H1 (cell line): Measurements from ENCODE around the gene SLC25A51. TPM values are rescaled to one million over a fixed set of nuclear protein-coding genes. Genes with fewer than 3 reads are reported as not detected.
"Not testable (repeated sequence)": the region's sequence is repeated elsewhere in the genome, so short reads cannot be mapped to it uniquely, and the experiment has no call there.

Source experiments
- CTCF ChIA-PET: fragments of 300-600 bp; sonication (Branson Sonifier 250); formaldehyde crosslinking; loops from one replicate; lab custom pipeline; 2021; ENCODE audit not compliant: partially characterized antibody; lab: Charles Lee
- POLR2A ChIA-PET: fragments of 300-600 bp; sonication (Branson Sonifier 250); formaldehyde crosslinking; loops from one replicate; lab custom pipeline; 2021; ENCODE audit warnings: inconsistent platforms; ENCODE audit not compliant: partially characterized antibody; lab: Charles Lee
- DNase-seq, 2 experiments: peaks; one replicate each; pipeline versions ENCODE4 v3.0.0 to v3.0.0-alpha.2; 2010 to 2022; ENCODE audit warnings: low spot score in 2 of 2, low read depth in 1 of 2, mixed read lengths in 1 of 2
- FAIRE-seq: peaks from 2 replicates; lab custom pipeline; 2011; peaks lifted over from hg19 to GRCh38; lab: Jason Lieb, UNC
- H2AFZ ChIP-seq: 2 replicates; pipeline ENCODE4 v1.8.1; 2012; ENCODE audit warnings: low read length, inconsistent platforms
- H2AK5ac ChIP-seq: 2 replicates; pipeline ENCODE4 v1.6.1; 2013; ENCODE audit warnings: low read depth, low read length
- H2BK120ac ChIP-seq: replicated peaks from 2 replicates; pipeline ENCODE3; 2013; ENCODE audit warnings: low read depth, low read length, inconsistent platforms
- H2BK12ac ChIP-seq: 2 replicates; pipeline ENCODE4 v1.6.1; 2013; ENCODE audit warnings: low read depth, low read length
- H2BK15ac ChIP-seq: 2 replicates; pipeline ENCODE4 v1.6.1; 2013; ENCODE audit warnings: low read length
- H2BK20ac ChIP-seq: 2 replicates; pipeline ENCODE4 v1.6.1; 2013; ENCODE audit warnings: low read length
- H2BK5ac ChIP-seq: 2 replicates; pipeline ENCODE4 v1.6.1; 2013; ENCODE audit warnings: low read depth, low read length
- H3K14ac ChIP-seq: 2 replicates; pipeline ENCODE4 v1.6.1; 2013; ENCODE audit warnings: inconsistent platforms; ENCODE audit not compliant: insufficient read length
- H3K18ac ChIP-seq: 2 replicates; pipeline ENCODE4 v1.6.1; 2013; ENCODE audit warnings: low read length; ENCODE audit errors: extremely low read depth
- H3K23ac ChIP-seq: 2 replicates; pipeline ENCODE4 v1.6.1; 2013; ENCODE audit warnings: inconsistent platforms; ENCODE audit not compliant: insufficient read length
- H3K23me2 ChIP-seq: 2 replicates; pipeline ENCODE4 v1.6.1; 2013; ENCODE audit warnings: low read depth, low read length
- H3K27ac ChIP-seq: 2 replicates; pipeline ENCODE4 v1.6.1; 2011; ENCODE audit warnings: low read depth, low read length, inconsistent platforms
- H3K27me3 ChIP-seq, 4 experiments: replicated peaks in 1 of 4; 1 replicate in 1 of 4; 2 replicates in 3 of 4; pipeline versions ENCODE4 v1.6.1 to v1.8.1; 2011 to 2013; ENCODE audit warnings: low read length in 3 of 4, mild to moderate bottlenecking in 3 of 4, inconsistent platforms in 2 of 4, mixed read lengths in 2 of 4, moderate library complexity in 1 of 4; ENCODE audit not compliant: control insufficient read depth in 3 of 4, insufficient read depth in 3 of 4; ENCODE audit errors: extremely low read depth in 1 of 4
- H3K36me3 ChIP-seq, 4 experiments: 2 replicates each; pipeline versions ENCODE4 v1.6.1 to v1.8.1; 2011 to 2013; ENCODE audit warnings: mild to moderate bottlenecking in 4 of 4, low read length in 3 of 4, moderate library complexity in 2 of 4, control low read depth in 1 of 4, inconsistent platforms in 1 of 4; ENCODE audit not compliant: insufficient read depth in 4 of 4, control insufficient read depth in 2 of 4
- H3K4ac ChIP-seq: replicated peaks from 2 replicates; pipeline ENCODE3; 2013; ENCODE audit warnings: low read length, low read depth, mixed read lengths, inconsistent platforms; ENCODE audit not compliant: insufficient read length
- H3K4me1 ChIP-seq, 4 experiments: replicated peaks in 1 of 4; 1 replicate in 1 of 4; 2 replicates in 3 of 4; pipeline versions ENCODE4 v1.6.1 to v1.8.1; 2011 to 2013; ENCODE audit warnings: low read length in 3 of 4, inconsistent platforms in 2 of 4, mixed read lengths in 1 of 4; ENCODE audit not compliant: insufficient read depth in 4 of 4, control insufficient read depth in 3 of 4
- H3K4me2 ChIP-seq, 2 experiments: 2 replicates each; pipeline versions ENCODE4 v1.6.1 to v1.8.1; 2011 to 2013; ENCODE audit warnings: low read depth in 2 of 2, low read length in 2 of 2, control low read depth in 1 of 2, inconsistent platforms in 1 of 2, mild to moderate bottlenecking in 1 of 2; ENCODE audit not compliant: insufficient read depth in 1 of 2
- H3K4me3 ChIP-seq, 4 experiments: fragments of 200-600, 300-600 bp in 1 of 4; sonication (generic), shearing (Covaris generic), sonication (Bioruptor Twin) in 1 of 4; 2 replicates each; pipeline versions ENCODE4 v1.5.1 to v1.8.1; 2011 to 2016; ENCODE audit warnings: low read length in 4 of 4, low read depth in 3 of 4, control low read depth in 2 of 4, inconsistent platforms in 2 of 4, mild to moderate bottlenecking in 2 of 4, mixed read lengths in 1 of 4, moderate library complexity in 1 of 4; ENCODE audit not compliant: insufficient read depth in 2 of 4; ENCODE audit errors: extremely low read depth in 1 of 4
- H3K56ac ChIP-seq: replicated peaks from 2 replicates; pipeline ENCODE3; 2013; ENCODE audit warnings: low read depth, mild to moderate bottlenecking, mixed read lengths, low read length, inconsistent platforms; ENCODE audit not compliant: insufficient read length
- H3K79me1 ChIP-seq: 2 replicates; pipeline ENCODE4 v1.6.1; 2013; ENCODE audit warnings: low read depth, low read length, control low read depth
- H3K79me2 ChIP-seq, 2 experiments: 2 replicates each; pipeline versions ENCODE4 v1.6.1 to v1.8.1; 2012 to 2013; ENCODE audit warnings: low read length in 2 of 2, mild to moderate bottlenecking in 2 of 2, inconsistent platforms in 1 of 2; ENCODE audit not compliant: insufficient read depth in 2 of 2, control insufficient read depth in 1 of 2
- H3K9ac ChIP-seq, 4 experiments: replicated peaks in 1 of 4; 1 replicate in 1 of 4; 2 replicates in 3 of 4; pipeline versions ENCODE4 v1.6.1 to v1.8.1; 2011 to 2013; ENCODE audit warnings: low read depth in 3 of 4, low read length in 3 of 4, control low read depth in 2 of 4, mild to moderate bottlenecking in 2 of 4, moderate library complexity in 2 of 4, inconsistent platforms in 1 of 4; ENCODE audit errors: extremely low read depth in 1 of 4
- H3K9me3 ChIP-seq, 2 experiments: 2 replicates each; pipeline versions ENCODE4 v1.6.1 to v1.8.1; 2012 to 2013; ENCODE audit warnings: mild to moderate bottlenecking in 2 of 2, moderate library complexity in 2 of 2, control low read depth in 1 of 2, inconsistent platforms in 1 of 2, low read depth in 1 of 2, low read length in 1 of 2, mixed read lengths in 1 of 2; ENCODE audit not compliant: insufficient read depth in 2 of 2
- H4K20me1 ChIP-seq, 2 experiments: replicated peaks in 1 of 2; 2 replicates each; pipeline versions ENCODE3 to v1.8.1; 2011 to 2013; ENCODE audit warnings: inconsistent platforms in 2 of 2, low read length in 2 of 2, mild to moderate bottlenecking in 1 of 2; ENCODE audit not compliant: insufficient read depth in 2 of 2, control insufficient read depth in 1 of 2
- H4K5ac ChIP-seq: 2 replicates; pipeline ENCODE4 v1.6.1; 2013; ENCODE audit warnings: low read length, low read depth, mixed read lengths, inconsistent platforms; ENCODE audit not compliant: insufficient read length
- H4K8ac ChIP-seq: 2 replicates; pipeline ENCODE4 v1.8.0; 2013; ENCODE audit warnings: mild to moderate bottlenecking, moderate library complexity, low read length, inconsistent platforms; ENCODE audit not compliant: insufficient read depth; ENCODE audit errors: extremely low read depth
- H4K91ac ChIP-seq: replicated peaks from 2 replicates; pipeline ENCODE3; 2013; ENCODE audit warnings: low read length, mixed read lengths, inconsistent platforms; ENCODE audit not compliant: insufficient read length
- POU5F1 ChIP-seq: IDR thresholded peaks from 2 replicates; pipeline ENCODE4 v1.6.1; 2011; ENCODE audit warnings: low read depth, mild to moderate bottlenecking, low read length, moderate library complexity
- SIN3A ChIP-seq, 2 experiments: IDR thresholded peaks in 1 of 2; conservative IDR thresholded peaks in 1 of 2; 2 replicates each; pipeline ENCODE4 v1.6.1; 2011 to 2012; ENCODE audit warnings: low read length in 2 of 2, improper control_type of control experiment in 1 of 2, low read depth in 1 of 2, mild to moderate bottlenecking in 1 of 2
- WGBS, 2 experiments: shearing (Covaris generic) in 1 of 2; methylation state at CpG; one replicate each; pipeline versions ENCODE4 v1.1.6 to v1.1.7; 2013 to 2015; ENCODE audit warnings: low lambda C conversion rate in 2 of 2, mixed read lengths in 2 of 2, inconsistent platforms in 1 of 2, low coverage in 1 of 2, missing lambda C conversion rate in 1 of 2; ENCODE audit not compliant: insufficient replicate concordance in 2 of 2, insufficient coverage in 1 of 2, insufficient read length in 1 of 2; ENCODE audit errors: extremely low coverage in 1 of 2, missing lambda C conversion rate in 1 of 2; 5-methylcytosine and 5-hydroxymethylcytosine counted together
- polyA plus RNA-seq, 7 experiments: library from polyadenylated mRNA; depleted of rRNA in 3 of 7; stranded (reverse) in 5 of 7; unstranded in 2 of 7; fragments of >200 nt in 5 of 7; fragments of 200-250 nt in 2 of 7; gene quantifications; 1 replicate in 5 of 7; 2 replicates in 1 of 7; 4 replicates in 1 of 7; pipeline versions ENCODE4 v1.2.1 to v1.2.3, GENCODE V29; 2011 to 2013; ENCODE audit warnings: missing spikeins in 2 of 7, mixed read lengths in 2 of 7
- total RNA-seq: library from RNA; stranded (reverse); fragmentation: NEBNext Ultra II Directional; extraction: Animal tissue kit (Norgen Biotek cat#: 25700); gene quantifications from 2 replicates; pipeline ENCODE4 v1.2.1, GENCODE V29; 2021

Gene SLC25A51
- total and polyA plus RNA-seq, 2 of the 8 experiments (the other 6 are each of a cell fraction or from before 2014, with no cell fraction given), result 8.0 to 14.5 TPM

DNA sequence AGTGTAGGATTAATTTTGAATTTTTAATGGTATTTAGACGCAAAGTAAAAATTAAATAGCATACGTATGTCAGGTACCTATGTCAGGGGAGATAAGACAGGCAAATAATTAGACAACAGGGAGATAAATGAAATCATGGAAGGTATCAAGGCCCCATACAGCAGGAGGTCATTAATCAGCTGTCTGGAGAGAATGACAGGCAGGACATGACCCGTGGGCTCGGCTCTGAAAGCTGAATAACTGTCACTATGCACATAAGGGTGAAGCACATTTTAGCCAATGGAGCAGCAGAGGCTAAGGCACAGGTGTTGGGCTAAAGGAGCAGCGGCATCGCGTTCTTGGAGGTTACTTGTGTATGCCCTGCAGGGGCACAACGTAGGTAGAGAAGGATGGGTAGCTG, 11.9 kb downstream of the SLC25A51 start (continued):
- TF ChIP-seq SIN3A (conservative IDR thresholded peaks at IDR 0.05 in 1 of 2, IDR thresholded peaks at IDR 0.05 in 1 of 2; ENCODE audit: low read depth in 1 of 2, low read length in 2 of 2) (no peak), POU5F1 (no peak)

DNA sequence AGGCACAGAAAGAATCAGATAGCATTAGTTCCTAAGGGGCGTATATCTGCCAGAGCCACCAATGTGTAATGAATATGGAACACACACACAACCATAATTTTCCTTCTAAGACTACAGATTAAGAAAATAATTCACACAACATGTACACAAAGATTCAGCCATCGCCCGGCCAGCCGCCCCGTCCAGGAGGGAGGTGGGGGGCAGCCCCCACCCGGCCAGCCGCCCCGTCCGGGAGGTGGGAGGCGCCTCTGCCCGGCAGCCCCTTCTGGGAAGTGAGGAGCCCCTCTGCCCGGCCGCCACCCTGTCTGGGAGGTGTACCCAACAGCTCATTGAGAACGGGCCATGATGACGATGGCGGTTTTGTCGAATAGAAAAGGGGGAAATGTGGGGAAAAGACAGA, 12.9 kb downstream of the SLC25A51 start:
- H3K79me1 ChIP-seq, H4K20me1 ChIP-seq, H4K8ac ChIP-seq, H3K18ac ChIP-seq, H3K79me2 ChIP-seq, H2BK20ac ChIP-seq, H3K4me1 ChIP-seq, H2BK5ac ChIP-seq, H2BK15ac ChIP-seq, H3K4me2 ChIP-seq, H3K23ac ChIP-seq, H4K91ac ChIP-seq, H3K27me3 ChIP-seq, H2BK120ac ChIP-seq, H3K4ac ChIP-seq, H3K27ac ChIP-seq, H2AK5ac ChIP-seq, H4K5ac ChIP-seq, DNase-seq, POLR2A ChIA-PET, H3K56ac ChIP-seq, H3K9ac ChIP-seq, H3K23me2 ChIP-seq, H3K14ac ChIP-seq, FAIRE-seq, H2BK12ac ChIP-seq, H3K4me3 ChIP-seq, H3K9me3 ChIP-seq, H2AFZ ChIP-seq: not testable (repeated sequence)
- 81% methylated on average over 9 of the region's 17 CpGs; no CpG with 5 or more reads in 1 of the 2 experiments for WGBS, 2 experiments
- H3K36me3 ChIP-seq, result peaks cover 2 to 19% (median 6%) of the 10 kb centered on the region in 4 experiments; a peak in 6 of 8 replicates
- CTCF ChIA-PET, result interaction anchor here (1.0 kb wide), 1 partner anchor 36 kb away, joined by 3 read pairs; no protein-coding TSS in a partner anchor
